ENCODE measurements around the gene NLK. TPM values are rescaled to one million over a fixed set of nuclear protein-coding genes. Genes with fewer than 3 reads are reported as not detected.

NLK gene
- total and polyA plus RNA-seq, 2 donors (not counting 1 experiment from before 2014, with no cell fraction given): 12.7 to 24.8 TPM

DNA sequence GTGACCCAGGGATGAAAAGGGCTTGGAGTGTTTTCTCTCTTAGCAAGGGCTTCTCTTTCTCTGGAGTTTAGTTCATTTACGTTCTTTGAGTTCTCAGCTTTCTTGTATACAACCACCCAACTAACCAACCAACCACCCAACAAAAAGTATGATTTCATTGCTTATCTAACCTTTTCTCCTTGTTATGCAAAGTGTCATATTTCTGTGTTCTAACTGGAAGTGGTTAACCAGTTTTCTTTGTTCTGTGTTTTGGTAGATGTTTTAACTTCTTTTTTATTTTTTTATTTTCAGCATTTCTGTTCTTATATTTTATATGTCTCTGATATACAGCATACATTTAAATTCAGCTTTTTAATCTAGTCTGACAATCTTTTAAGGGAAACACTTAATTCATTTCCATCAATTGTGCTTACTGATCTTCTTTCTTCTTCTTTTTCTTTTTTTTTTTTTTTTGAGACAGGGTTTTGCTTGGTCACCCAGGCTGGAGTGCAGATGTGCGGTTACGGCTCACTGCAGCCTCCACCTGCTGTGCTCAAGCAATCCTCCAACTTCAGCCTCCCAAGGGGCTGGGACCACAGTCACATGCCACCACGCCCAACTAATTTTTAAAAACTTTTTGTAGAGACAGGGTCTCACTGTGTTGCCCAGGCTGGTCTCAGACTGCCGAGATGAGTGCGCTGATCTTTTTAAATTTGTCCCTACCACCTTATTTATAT, 29.6 kb downstream of the NLK start:
- Mint-ChIP-seq H3K27ac (peak overlapping the region; percentile 72), H3K9me3 (ENCODE audit: insufficient read depth) (peaks cover 3% of the 10 kb centered on the region), H3K4me1 (peaks cover 61% of the 10 kb centered on the region), H3K4me3 (peak overlapping the region; percentile 19), H3K27me3 (no peaks in the 10 kb centered on the region)
- intact Hi-C loops (cut with micrococcal nuclease): no loop called here
- ATAC-seq (ENCODE audit: low read depth) (peak; percentile 57), DNase-seq (peak; percentile 56)
- Histone ChIP-seq H3K4me2 (replicated peaks; ENCODE audit: low read depth, low read length, poor library complexity, severe bottlenecking) (peak overlapping the region; percentile 17), H3K4me3 (ENCODE audit: control extremely low read depth in 1 of 5, extremely low read depth in 1 of 5, insufficient read depth in 1 of 5, low read depth in 2 of 5, low read length in 4 of 5) (no peak overlapping the region), H3K79me2 (ENCODE audit: control insufficient read depth, insufficient read depth, low read length) (peaks cover 63% of the 10 kb centered on the region), H3K27me3 (replicated peaks in 1 of 4; ENCODE audit: control extremely low read depth in 1 of 4, control insufficient read depth in 3 of 4, insufficient read depth in 4 of 4, low read length in 3 of 4) (no peaks in the 10 kb centered on the region), H3K27ac (ENCODE audit: low read length in 2 of 2) (peak overlapping the region; percentile 1 to 35), H3K36me3 (replicated peaks in 1 of 2; ENCODE audit: control extremely low read depth in 1 of 2, control insufficient read depth in 1 of 2, extremely low read depth in 1 of 2, insufficient read depth in 2 of 2, low read length in 1 of 2) (no peaks in the 10 kb centered on the region), H3K9me3 (ENCODE audit: control extremely low read depth in 1 of 3, control insufficient read depth in 2 of 3, insufficient read depth in 1 of 3, low read length in 2 of 3) (peaks cover 0 to 12% (median 4%) of the 10 kb centered on the region in 3 donors), H3K9ac (ENCODE audit: low read length) (no peak overlapping the region), H2AFZ (ENCODE audit: insufficient read depth, low read depth, low read length, poor library complexity, severe bottlenecking) (no peak overlapping the region), H3K4me1 (ENCODE audit: control insufficient read depth in 2 of 2, insufficient read depth in 2 of 2, low read length in 2 of 2) (peaks cover 28 to 37% of the 10 kb centered on the region in 2 donors), H4K20me1 (ENCODE audit: control insufficient read depth, insufficient read depth, low read length, poor library complexity, severe bottlenecking) (no peaks in the 10 kb centered on the region)
- CTCF ChIA-PET: interaction anchor here (1.3 kb wide), 1 partner anchor 50 kb away, joined by 3 read pairs; no protein-coding TSS in a partner anchor
- POLR2A ChIA-PET: interaction anchor here (0.9 kb wide), 1 partner anchor 54 kb away, joined by 3 read pairs; no protein-coding TSS in a partner anchor
- TF ChIP-seq, protein P1, sequence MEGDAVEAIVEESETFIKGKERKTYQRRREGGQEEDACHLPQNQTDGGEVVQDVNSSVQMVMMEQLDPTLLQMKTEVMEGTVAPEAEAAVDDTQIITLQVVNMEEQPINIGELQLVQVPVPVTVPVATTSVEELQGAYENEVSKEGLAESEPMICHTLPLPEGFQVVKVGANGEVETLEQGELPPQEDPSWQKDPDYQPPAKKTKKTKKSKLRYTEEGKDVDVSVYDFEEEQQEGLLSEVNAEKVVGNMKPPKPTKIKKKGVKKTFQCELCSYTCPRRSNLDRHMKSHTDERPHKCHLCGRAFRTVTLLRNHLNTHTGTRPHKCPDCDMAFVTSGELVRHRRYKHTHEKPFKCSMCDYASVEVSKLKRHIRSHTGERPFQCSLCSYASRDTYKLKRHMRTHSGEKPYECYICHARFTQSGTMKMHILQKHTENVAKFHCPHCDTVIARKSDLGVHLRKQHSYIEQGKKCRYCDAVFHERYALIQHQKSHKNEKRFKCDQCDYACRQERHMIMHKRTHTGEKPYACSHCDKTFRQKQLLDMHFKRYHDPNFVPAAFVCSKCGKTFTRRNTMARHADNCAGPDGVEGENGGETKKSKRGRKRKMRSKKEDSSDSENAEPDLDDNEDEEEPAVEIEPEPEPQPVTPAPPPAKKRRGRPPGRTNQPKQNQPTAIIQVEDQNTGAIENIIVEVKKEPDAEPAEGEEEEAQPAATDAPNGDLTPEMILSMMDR (IDR thresholded peaks at IDR 0.05): no peak
- no peak for TF ChIP-seq EZH2 (IDR thresholded peaks at IDR 0.05; ENCODE audit: borderline replicate concordance, insufficient read depth, low read depth, low read length, poor library complexity, severe bottlenecking)
- 28% methylated on average over 3 of the region's 6 CpGs for WGBS (ENCODE audit: insufficient coverage)

DNA sequence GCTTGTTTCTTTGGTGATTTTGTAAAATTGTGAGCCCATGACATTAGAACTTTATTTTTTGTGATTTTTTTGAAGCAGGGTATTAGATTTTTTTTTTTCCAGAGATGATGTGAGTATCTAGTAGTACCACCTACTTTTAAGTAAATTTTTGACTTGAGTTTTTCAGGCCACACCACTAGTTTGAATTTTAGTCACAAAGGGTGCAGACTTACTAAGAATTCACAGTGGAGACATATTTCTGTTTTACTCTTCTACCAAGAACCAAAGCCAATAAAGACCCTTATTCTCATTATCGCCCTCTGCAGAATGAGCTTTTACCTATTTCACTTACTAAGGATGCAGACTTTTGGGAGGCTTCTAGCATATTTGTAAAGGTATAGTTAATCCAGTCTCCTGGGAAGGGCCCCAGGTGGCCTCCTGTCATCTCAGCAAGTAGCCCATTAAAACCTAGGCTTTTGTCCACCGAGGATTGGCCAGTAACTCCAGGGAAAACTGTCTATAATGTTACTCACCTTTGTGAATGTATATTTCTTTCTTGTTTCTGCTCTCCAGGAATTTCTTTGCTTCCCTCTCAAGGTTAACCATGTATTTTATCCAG, 30.6 kb downstream of the NLK start:
- H3K4me1 Mint-ChIP-seq: peaks cover 62% of the 10 kb centered on the region
- no peaks in the 10 kb centered on the region for H3K27me3 ChIP-seq (replicated peaks in 1 of 4; ENCODE audit: control extremely low read depth in 1 of 4, control insufficient read depth in 3 of 4, insufficient read depth in 4 of 4, low read length in 3 of 4)
- H3K4me3 Mint-ChIP-seq: no peak overlapping the region
- peaks cover 0 to 12% (median 7%) of the 10 kb centered on the region in 3 donors for H3K9me3 ChIP-seq (ENCODE audit: control extremely low read depth in 1 of 3, control insufficient read depth in 2 of 3, insufficient read depth in 1 of 3, low read length in 2 of 3)
- peaks cover 3% of the 10 kb centered on the region for H3K9me3 Mint-ChIP-seq (ENCODE audit: insufficient read depth)
- intact Hi-C loops (cut with micrococcal nuclease): no loop called here
- TF ChIP-seq, protein P1 (IDR thresholded peaks at IDR 0.05): no peak
- no peak for TF ChIP-seq EZH2 (IDR thresholded peaks at IDR 0.05; ENCODE audit: borderline replicate concordance, insufficient read depth, low read depth, low read length, poor library complexity, severe bottlenecking)
- no CpG with 5 or more reads among the region's 2 CpGs for WGBS (ENCODE audit: insufficient coverage)
- no peak overlapping the region for H3K4me3 ChIP-seq (ENCODE audit: control extremely low read depth in 1 of 5, extremely low read depth in 1 of 5, insufficient read depth in 1 of 5, low read depth in 2 of 5, low read length in 4 of 5)
- ATAC-seq (ENCODE audit: low read depth) (no peak), DNase-seq (no peak)
- no peaks in the 10 kb centered on the region for H4K20me1 ChIP-seq (ENCODE audit: control insufficient read depth, insufficient read depth, low read length, poor library complexity, severe bottlenecking)
- H3K9ac ChIP-seq (ENCODE audit: low read length): no peak overlapping the region
- peaks cover 28 to 39% of the 10 kb centered on the region in 2 donors for H3K4me1 ChIP-seq (ENCODE audit: control insufficient read depth in 2 of 2, insufficient read depth in 2 of 2, low read length in 2 of 2)
- ChIA-PET CTCF (no interaction called here), POLR2A (no interaction called here)
- H3K79me2 ChIP-seq (ENCODE audit: control insufficient read depth, insufficient read depth, low read length): peaks cover 70% of the 10 kb centered on the region
- H3K4me2 ChIP-seq (replicated peaks; ENCODE audit: low read depth, low read length, poor library complexity, severe bottlenecking): no peak overlapping the region
- no peaks in the 10 kb centered on the region for H3K36me3 ChIP-seq (replicated peaks in 1 of 2; ENCODE audit: control extremely low read depth in 1 of 2, control insufficient read depth in 1 of 2, extremely low read depth in 1 of 2, insufficient read depth in 2 of 2, low read length in 1 of 2)
- H3K27me3 Mint-ChIP-seq: no peaks in the 10 kb centered on the region
- H3K27ac ChIP-seq (ENCODE audit: low read length in 2 of 2): no peak overlapping the region
- H3K27ac Mint-ChIP-seq: peak overlapping the region; percentile 59
- no peak overlapping the region for H2AFZ ChIP-seq (ENCODE audit: insufficient read depth, low read depth, low read length, poor library complexity, severe bottlenecking)

Measured in B cell (primary cell).